Thyroid gland (tissue), 4 donors: Measurements from ENCODE around the gene AKAP6.

Experiments used
- CTCF ChIP-seq, 6 experiments: fragments of 200-600 bp in 3 of 6; fragments of 450-650 bp in 3 of 6; sonication (generic) in 3 of 6; IDR thresholded peaks; one replicate each; pipeline ENCODE4 v1.5.1; 2016 to 2019; ENCODE audit warnings: antibody characterized with exemption in 6 of 6, mild to moderate bottlenecking in 2 of 6, inconsistent platforms in 1 of 6, moderate library complexity in 1 of 6
- POLR2A ChIP-seq, 2 donors: fragments of 450-650 bp; IDR thresholded peaks; one replicate each; pipeline ENCODE4 v1.6.1; 2017; ENCODE audit warnings: antibody characterized with exemption in 2 of 2, mild to moderate bottlenecking in 2 of 2, moderate library complexity in 1 of 2

DNA sequence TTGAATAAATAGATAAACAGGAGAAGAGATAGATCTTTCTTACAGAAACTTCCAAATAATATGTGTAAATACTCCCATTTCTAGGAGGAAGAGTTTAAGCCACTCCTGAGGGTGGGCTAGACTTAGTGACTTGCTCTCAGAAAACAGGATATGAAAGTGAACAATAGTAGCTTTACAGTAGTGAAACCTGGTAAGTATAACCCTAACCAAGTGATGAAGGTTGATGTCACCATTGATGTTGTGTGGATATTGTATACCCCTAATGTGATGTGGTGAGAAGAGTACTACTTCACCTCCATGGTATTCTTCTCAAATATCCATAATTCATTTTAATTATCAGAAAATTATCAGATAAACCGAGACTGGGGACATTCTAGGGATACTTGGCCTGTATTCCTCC is 20.9 kb downstream of the AKAP6 start:
- no peak for TF ChIP-seq CTCF (IDR thresholded peaks at IDR 0.05)
- TF ChIP-seq POLR2A (IDR thresholded peaks at IDR 0.05), result no peak
